ENCODE data around the gene NAV2.

NAV2 gene

DNA sequence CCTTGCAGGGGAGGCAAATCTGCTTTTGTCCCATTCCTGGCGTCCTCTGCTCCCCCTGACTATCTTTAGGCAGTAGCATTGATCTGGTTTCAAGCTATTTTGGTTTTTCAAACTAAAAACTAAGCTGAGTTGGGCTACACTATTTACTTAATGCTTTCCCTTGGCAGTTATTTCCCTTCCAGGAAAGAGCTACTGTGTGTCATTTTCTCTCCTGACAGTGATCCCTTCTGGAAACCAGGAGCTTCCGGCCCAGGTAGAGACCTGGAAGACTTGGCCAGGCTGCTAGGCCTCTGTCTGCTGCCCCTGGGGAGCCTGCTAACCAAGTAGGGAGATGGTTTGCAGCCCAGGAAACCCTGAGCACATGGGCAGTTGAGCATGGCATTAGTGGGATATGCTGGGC, 35.0 kb downstream of the NAV2 start:
- DNase-seq, result no peak

DNA sequence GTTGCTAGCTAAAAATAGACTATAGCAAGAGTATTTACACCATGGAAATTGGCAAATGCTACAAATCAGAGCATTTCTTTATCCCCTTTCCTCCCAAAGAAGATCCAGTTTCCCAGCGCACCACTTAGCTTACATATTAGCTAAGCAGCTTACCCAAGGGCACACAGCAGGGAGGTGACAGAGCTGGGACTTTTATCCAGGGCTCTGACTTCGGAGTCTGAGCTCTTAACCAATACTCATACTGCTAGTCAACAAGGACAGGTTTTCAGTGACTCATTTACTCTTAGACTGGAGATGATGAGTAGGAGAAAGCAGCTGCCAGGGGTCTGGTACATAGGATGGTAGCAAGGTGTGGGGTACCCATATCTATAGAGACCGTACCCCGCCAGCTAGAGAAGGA, 38.4 kb downstream of the NAV2 start:
- no peak for DNase-seq

DNA sequence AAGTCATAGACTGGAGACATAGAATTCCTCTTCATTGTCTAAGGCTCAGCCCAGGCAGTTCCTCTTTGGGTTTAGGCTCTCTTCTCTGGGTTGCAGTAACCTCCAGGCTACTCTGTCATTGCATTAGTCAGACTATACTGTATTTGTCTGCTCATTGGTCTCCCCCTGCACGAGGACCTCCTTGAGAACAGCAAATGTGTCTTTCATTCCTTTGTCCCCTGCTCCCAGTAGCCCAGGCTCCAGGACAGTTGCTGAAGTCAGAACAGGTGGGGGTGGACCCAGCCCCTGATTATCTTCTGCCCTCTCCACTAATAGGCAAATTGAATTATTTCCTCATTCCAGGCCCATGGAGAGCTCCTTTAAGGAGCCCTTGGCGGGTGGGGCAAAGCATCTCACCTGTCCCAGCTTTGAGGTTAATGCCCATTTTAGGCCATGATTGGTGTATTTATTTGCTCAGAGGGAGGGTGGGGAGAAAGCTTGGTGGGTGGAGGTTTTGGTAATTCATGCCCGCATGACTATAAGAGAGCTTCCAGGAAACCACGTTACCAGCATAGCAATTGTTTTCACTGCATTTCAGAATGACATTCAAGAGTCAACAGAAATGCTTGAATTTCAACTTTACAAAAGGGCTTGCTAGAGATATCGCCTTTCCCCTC, 40.9 kb downstream of the NAV2 start:
- DNase-seq, result no peak

DNA sequence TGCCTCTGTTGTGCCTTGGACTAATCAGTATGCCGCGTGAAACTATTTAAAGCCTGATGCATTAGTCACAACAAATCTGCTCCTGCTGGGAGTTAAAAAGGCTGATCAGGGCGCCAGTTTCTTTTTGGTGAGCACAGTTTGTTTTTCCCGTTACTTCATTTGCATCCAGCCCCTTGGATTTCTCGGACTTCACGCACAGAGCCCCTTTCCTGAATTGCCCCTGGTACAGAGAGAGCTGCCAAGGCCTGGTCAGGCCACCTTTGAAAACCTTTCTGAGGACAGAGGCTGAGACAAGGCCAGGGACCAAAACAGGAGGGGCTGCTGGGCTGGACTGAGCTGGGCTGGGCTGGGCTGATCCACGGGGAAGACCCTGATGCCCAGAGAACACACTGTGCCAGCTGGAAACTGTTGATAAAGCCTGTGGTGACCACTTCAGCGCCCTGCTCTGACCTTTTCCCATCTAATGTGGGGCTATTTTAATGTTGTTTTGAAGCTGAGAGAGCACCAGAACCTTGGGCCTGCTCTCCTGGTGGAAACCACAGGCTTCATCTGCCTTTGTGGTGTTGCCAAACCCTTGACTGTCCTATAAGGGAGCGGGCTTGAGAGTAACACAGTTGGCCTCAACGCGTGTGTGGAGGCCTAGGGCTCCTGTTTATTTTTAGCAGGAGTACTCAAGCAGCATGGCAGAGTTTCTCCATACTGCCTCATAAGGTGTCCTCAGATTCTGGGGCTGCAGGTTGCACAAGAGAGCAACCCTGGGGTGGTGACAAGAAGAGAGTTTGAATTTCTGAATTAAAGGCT, 44.2 kb downstream of the NAV2 start:
- no peak for DNase-seq

DNA sequence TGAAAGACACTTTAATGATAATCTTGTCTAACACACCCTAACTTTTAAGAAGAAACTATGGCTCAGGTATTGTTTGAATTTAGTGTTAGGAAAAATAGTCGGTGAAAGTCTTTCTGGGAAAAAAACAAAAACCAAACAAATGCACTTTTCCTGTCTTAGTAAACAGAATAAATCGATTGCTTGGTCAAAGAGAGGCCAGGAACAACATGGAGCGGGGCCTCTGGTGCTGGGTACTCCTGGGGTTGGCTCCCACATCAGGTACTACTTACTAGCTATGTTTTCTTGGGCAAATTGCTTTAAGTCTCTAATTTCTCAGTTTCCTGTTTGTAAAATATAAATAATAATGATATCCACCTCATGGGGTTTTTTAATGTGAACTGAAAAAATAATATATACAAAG, 46.8 kb downstream of the NAV2 start:
- DNase-seq, result no peak

DNA sequence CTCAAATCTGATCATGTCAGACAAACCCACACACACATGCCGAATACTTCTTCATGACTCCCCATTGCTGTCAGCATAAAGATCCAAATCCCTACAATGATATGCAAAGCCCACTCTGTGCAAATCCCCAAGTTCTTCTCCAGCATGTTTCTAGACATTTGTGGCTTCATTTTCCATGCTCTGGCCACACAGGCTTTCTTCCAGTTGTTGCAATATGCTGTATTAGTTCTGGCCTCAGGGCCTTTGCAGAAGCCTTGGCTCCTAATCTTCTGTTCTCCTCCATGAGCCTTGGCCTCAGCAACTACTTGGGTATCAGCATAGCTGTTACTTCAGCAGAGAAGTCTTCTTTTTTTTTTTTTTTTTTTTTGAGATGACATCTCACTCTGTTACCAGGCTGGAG, 49.6 kb downstream of the NAV2 start:
- DNase-seq, result no peak

DNA sequence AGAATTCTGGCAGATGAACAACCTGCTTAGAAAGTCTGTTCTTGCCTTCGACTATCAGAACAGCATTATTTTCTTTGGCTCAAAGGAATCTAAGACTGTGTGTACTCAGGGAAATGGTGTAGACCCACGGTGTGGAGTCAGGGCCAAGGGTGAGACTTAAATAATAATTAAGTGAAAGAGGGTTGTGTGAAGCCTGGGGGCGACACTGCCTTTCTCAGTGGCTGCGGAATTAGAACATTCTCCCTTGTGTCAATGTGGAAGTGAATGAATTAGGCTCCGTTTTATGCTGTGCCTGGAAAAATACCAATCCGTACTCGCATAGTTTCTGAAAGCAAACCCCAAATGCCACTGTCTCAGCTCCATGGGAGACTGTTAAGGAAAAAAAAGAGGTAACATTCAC, 50.7 kb downstream of the NAV2 start:
- DNase-seq, result no peak

DNA sequence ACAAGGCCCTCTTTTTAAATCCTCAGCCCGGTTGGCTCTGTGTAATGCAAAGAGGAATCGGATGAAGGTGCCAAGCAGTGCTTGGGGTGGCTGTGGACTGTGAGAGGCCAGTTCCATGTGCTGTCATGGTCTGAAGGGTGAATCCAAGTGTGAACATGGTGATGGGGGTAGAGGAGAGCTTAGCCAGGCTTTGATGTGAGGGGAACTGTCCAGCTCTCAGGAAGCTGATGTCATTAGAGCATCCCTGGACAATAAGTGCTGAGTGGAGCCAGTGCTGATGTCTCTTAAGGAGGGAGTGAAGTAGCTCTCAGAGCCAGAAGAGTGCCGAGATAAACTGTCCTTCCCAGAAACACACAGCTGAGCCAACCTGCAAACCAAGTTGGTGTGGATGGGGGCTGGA, 53.6 kb downstream of the NAV2 start:
- DNase-seq, result no peak

DNA sequence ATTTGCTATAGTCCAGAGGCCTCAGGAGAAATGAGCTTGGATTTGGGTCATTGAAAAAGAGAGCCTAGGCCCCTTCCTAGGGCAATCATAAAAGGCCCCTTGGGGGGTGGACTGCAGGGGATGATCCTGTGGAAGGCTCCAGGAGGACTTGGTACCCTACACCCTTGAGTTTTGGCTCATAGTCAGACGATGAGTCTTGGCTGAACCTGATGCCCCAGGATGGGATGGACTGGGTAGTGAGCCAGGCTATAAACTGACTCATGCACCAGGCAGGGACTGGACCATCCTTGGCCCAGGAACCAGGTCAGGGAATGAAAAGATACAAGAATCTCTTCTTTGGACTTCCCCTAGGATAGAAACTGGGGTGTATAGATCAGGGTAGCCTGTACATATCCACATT, 54.2 kb downstream of the NAV2 start:
- DNase-seq, result no peak

DNA sequence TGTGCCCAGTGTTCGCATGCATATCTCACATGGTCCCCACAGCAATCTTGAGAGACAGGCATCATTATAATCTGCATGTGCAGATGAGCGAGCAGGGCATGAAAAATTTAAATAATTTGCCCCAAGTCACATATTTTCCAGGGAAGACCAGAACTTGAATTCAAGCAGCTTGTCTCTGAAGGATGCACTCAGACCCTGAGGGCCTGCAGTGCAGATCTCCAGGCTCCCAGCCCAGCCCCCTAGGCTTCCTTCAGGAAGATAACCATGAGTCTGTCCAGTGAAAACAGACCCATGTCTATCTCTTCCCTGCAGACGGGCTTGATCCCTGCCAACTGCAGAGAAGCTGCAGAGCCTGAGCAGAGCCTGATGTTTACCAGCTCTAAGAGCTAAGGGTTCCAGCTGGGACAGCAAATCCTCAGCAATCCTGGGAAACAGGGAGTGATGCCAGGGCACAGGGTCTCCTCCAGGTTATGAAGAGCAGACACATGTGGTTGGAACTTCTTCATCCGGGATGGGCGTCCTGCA, 55.1 kb downstream of the NAV2 start:
- DNase-seq, result no peak

DNA sequence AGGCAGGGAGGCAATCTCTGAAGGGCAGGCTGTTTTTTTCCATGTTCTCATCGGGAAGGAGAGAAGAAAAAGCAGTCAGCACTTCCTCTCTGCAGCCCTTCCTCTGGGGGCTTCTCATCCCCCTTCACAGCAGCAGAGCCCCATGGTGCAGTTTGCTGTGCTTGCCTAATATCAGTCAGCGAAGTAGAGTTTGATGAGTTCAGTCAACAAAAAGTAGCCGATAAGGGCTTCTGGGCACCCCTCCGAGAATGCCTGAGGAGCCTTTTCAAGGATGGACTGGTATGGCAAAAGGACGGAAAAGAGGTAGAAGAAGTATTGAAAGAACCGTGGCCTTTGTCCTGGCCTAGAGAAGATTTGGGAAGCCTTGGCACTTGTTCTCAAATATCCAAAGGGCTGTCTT, 55.6 kb downstream of the NAV2 start:
- DNase-seq, result no peak

DNA sequence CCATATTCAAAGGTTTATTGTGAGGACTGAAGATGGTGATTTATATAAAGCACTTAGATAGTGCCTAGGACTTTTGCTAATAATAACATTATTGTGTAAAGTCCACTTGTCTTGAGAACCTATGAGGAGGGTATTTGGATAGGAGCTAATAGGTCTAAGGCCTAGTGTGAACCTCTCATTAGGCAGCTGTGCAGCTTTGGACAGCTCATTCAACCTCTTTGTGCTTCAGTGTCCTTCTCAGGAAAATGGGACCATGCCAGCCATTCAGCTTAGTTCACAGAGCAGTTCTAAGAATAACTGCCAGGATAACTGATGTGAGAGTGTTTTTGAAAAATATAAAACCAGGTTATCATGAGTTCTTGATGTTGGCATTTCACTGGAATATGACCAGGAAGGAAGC, 56.2 kb downstream of the NAV2 start:
- no peak for DNase-seq

DNA sequence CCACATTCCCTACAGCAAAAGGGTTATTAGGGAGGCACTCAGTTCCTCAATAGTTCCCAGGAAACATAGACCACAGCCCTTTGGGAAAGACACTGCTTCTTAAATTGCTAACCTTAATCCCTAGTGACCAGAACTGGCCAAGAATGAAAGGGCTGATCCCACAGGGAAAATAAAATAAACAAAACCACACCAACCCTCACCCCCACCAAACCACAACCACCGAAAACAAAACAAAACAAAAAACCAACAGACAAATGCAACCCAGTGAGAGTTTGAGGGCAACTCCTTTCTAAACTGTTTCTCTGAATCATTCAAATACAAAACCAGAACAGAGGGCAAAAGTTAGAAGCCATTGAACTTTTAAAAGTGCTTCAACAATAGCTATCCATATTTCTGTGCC, 57.2 kb downstream of the NAV2 start:
- no peak for DNase-seq

DNA sequence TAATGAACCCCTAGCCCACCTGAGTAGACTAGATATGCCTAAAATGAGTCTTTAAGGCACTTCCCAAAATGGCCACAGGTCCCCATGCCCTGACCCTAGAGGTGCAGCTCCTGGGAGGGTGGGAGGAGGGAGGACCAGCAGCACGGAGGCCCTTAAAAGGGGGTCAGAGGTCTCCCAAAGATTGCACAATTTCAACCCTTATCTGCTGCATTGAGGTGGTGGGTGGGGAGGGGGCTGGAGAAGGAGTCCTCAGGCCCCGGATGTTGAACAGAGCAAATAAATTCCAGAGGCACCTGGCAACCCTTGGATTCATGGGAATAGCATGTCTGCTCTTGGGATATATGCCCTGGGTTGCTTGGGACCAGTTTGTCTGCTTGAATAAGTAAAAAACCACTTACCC, 57.6 kb downstream of the NAV2 start:
- no peak for DNase-seq

DNA sequence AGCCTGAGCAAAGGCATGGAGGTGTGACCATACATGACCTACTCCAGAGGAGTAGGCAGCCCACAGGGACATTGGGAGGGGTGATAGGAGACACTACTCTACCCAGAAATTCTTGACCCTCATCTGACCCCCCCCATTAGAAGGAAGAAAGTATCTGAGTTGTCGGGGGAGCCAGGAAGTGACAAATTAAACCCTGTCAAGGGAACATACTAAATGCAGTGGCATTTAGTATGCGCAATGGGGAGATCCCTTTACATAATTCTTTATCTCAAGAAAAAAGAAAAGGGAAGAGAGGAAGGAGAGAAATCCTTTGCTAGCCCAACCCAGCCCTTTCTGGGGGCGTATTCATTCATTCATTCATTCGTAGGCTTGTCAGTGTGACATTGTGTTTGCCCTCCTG, 58.8 kb downstream of the NAV2 start:
- DNase-seq, result no peak

DNA sequence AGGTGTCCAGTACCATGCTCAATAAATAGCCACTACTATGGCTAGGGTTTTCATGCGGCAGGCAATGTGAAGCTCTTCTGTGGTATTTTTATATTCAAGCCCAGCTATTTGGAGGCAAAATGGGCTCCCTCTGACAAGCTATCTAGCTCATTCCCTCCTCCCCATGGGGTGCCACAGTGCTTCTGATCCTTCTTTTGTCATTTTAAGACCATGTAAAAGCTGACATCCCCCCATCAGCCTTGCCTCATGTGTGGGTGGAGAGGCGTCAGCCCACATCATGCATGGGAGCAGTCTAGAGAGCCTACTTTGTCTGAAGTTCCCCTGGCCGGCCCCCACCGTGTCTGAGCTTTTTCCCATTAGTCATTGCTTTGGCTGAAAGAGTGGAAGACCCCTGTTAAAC, 59.8 kb downstream of the NAV2 start:
- DNase-seq, result no peak

DNA sequence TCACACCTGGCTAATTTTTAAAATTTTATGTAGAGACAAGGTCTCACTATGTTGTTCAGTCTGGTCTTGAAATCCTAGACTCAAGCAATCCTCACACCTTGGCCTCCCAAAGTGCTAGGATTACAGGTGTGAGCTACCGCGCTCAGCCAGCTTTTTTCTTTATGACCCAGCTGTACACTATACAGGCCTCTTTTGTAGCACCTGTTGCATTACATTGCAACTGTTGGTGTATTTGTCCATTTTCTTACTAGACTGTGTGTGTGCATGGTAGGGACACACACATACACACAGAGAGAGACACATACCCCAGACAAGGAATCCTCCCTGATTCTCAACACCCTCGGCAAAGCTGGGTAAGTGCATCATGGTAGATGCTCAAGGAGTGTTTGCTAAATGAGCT, 61.7 kb downstream of the NAV2 start:
- DNase-seq, result no peak

DNA sequence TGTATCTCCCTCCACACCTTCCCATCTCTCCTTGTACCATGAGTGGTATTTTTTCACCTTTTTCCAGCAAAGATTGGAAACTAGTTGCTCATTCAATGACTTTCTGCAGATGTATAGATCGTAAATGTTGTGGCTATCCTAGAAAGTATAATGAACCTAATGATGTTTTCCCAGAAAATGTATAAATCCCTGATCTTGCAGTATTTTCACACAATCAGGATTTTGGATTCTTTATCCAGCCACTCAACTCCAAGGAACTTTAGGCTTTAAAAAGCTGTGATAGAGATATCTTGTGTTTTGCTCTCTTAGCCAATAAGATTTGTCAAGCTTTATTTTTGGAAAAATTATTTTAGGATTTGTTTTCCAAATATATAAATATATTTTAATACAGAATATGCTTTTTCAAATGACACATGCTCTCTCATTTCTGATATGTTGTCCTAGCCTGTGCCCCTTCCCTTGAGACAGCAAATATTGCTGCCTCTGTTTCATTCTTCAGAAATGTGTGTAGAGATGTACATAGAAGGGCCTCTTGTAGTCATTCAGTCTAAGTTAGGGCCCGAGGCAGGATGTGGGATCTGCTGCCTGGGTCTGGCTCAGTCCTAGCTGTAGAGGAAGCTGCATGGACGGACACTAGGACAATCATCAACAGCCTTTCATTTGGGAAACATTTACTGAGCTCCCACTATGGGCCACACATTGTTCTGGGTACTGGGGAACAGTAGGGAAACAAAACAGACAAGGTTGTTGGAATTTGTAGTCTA, 62.4 kb downstream of the NAV2 start:
- DNase-seq, result no peak

DNA sequence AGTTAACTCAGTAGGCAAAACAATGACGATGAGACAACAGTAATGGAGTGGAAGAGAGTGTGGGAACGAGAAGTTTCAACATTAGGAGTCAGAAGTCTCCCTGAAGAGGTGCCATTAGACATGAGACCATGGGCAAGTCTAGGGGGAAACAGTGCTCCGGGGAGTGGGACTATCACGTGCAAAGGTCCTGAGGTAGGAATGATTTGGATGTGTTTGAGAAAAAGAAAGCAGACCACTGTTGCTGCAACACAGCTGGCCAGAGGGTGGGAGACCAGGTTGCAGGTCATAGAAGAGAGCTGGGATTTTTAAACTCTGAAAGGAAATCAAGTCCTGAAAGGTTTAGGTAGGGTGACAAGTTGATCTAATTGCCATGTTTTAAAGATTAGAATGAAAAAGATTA, 63.0 kb downstream of the NAV2 start:
- no peak for DNase-seq

DNA sequence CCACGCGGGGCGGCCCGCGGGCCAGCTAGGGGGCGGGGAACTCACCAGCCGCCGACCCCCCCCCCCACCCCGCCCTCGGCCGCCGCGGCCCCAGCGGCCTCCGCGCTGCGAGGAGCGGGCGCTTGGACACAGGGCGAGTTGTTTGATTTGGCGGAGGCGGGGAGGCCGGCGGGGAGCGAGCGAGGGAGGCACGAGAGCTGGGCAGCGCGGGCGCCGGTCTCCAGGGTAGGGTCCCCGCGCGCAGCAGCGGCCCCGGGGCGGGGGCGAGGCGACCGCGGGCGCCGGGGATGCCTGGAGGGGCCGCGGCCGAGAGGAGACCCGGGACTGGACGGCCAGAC, 64.4 kb downstream of the NAV2 start:
- DNase-seq, result no peak

DNA sequence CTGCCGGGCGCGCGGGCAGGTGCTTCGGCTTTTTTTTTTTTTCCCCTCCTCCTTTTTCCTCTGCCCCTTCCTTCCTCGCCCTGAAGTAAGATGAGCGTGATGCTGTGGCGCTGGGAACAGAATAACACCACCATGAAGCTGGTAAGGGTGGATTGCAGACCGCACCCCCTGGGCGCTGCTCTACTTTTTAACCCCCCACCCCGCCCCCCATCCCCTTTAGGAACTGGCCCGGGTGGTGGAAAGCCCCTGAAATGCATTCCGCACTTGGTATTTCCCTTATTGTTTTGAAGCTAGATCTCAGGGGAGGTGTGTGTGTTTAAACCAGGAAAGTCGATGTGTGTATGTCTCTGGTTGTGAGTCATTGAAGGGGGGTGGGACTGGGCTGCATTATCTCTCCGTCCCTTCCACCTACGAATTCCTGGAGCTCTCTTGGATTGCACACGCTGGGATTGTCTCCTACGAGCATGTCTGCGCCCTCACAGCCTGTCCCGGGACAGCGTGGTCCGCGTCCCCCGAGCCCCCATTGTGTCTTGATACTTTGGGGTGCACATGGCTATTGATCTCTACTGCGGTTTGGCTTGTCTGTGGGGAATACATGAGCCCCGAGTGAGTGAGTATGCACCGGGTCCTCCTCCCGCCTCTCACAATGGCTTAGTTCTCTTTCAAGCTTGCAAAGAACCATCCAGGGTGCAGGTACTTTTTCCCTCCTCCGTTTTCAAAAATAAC, 64.9 kb downstream of the NAV2 start:
- DNase-seq, result no peak

DNA sequence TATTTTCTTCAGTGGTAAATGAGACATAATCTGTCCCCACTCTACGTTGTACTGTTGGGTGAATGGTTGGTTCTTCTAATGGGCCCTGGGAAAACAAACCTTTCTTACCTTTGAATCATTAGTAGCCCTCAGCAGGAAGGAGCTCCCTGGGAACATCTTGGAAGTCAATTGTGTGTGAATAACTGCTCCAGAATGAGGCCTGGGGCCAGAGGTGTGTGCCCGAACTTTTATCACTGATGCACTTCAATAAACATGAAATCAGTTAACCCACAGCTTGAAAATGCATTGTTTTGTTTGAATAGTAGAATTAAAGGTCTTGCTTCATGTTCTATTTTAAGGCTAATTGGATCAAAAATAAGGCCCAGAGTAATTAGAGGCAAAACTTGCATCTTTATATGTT, 67.1 kb downstream of the NAV2 start:
- no peak for DNase-seq

DNA sequence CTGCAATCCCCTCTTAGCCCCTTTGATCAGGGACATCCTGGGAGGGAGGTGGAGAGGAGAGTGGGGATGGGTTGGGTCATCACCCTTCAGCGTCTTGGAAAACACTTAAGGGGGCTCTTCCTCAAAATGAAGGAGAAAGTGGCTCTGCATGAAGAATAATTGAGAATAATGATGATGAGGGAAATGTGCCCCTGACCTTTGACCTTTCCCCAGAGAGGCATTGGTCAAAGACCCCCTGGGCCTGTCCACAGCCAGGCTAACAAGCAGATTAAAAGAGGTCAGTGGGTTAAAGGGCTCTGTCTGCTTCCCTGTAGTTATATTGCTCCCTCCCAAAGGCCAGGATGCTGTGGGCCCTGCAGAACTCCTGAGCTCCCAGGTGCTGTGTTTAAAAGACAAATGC, 68.7 kb downstream of the NAV2 start:
- DNase-seq, result no peak
